Measurements from ENCODE around the gene IRGM.

Gene IRGM

GRCh38 chr5:150895431-150896428 is 49.4 kb downstream of the IRGM start:
- FAIRE-seq, result no peak

More at GRCh38 chr5:150895431-150896428, 49.4 kb downstream of the IRGM start:
- DNase-seq (ENCODE audit: insufficient read length, low spot score), result no peak

Measured in GM19239 (cell line).